ENCODE results near the gene C19orf85. TPM values are rescaled to one million over a fixed set of nuclear protein-coding genes. Genes with fewer than 3 reads are reported as not detected.
A peak's percentile ranks its signal among the peaks of the same experiment; 100 is the strongest.

C19orf85 gene
- total RNA-seq, 1 donor from 2014 or later: not detected

DNA sequence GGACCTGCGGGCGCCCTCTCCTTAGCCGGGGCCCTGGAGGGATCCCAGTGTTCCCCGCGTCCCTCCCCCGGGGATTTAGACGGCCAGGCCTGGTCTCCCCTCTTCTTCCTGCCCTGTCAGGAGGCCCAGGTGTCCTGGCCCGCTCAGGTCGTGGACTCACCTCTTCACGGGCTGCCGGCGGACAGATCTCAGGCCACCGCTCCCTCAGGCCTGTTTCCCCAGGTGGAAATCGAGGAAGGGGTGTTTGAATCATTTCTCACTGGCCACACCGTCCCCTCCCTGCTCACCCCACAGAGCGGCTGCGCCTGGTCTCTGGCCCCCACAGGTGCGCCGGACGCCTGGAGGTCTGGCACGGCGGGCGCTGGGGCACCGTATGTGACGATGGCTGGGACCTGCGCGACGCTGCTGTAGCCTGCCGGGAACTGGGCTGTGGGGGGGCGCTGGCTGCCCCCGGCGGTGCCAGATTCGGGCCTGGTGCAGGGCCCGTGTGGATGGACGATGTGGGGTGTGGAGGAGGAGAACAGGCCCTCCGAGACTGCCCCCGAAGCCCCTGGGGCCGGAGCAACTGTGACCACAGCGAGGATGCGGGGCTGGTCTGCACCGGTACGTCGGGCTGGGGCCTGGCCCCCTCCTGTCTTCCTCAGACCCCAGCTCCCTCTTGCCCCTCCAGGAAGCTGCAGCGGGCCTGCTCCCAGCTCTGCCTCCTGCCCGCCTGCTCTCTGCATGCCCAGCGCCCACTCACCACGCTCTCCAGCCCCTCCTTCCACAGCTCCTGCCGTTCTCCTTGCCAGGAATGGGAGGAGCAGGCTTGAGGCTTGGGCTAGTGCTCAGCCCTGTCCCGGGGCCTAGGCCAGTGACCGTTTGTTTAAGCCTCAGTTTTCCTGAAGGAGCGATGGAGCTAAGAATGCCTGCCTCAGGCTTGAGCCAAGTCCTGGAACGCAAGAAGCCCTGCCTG is 26.2 kb upstream of the C19orf85 start:
- no peaks in the 10 kb centered on the region for H3K36me3 ChIP-seq
- H3K4me3 ChIP-seq: no peak overlapping the region
- Mint-ChIP-seq H3K27ac (peak overlapping the region; percentile 89), H3K27me3 (ENCODE audit: insufficient read depth, low read depth) (peaks cover 7% of the 10 kb centered on the region), H3K36me3 (no peaks in the 10 kb centered on the region), H3K4me1 (peaks cover 34% of the 10 kb centered on the region), H3K9me3 (no peaks in the 10 kb centered on the region), H3K4me3 (no peak overlapping the region)
- no peak overlapping the region for H3K27ac ChIP-seq
- H2AFZ ChIP-seq (replicated peaks): no peak overlapping the region
- peaks cover 31% of the 10 kb centered on the region for H3K4me1 ChIP-seq
- peaks cover 11% of the 10 kb centered on the region for H3F3A ChIP-seq (ENCODE audit: low read depth)
- no peak overlapping the region for H3K4me2 ChIP-seq
- H4K20me1 ChIP-seq (ENCODE audit: low read depth): peaks cover 22% of the 10 kb centered on the region
- no peak overlapping the region for H3K9ac ChIP-seq
- no peak for DNase-seq (ENCODE audit: low spot score)
- TF ChIP-seq, protein P1, sequence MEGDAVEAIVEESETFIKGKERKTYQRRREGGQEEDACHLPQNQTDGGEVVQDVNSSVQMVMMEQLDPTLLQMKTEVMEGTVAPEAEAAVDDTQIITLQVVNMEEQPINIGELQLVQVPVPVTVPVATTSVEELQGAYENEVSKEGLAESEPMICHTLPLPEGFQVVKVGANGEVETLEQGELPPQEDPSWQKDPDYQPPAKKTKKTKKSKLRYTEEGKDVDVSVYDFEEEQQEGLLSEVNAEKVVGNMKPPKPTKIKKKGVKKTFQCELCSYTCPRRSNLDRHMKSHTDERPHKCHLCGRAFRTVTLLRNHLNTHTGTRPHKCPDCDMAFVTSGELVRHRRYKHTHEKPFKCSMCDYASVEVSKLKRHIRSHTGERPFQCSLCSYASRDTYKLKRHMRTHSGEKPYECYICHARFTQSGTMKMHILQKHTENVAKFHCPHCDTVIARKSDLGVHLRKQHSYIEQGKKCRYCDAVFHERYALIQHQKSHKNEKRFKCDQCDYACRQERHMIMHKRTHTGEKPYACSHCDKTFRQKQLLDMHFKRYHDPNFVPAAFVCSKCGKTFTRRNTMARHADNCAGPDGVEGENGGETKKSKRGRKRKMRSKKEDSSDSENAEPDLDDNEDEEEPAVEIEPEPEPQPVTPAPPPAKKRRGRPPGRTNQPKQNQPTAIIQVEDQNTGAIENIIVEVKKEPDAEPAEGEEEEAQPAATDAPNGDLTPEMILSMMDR (IDR thresholded peaks at IDR 0.05): no peak
- TF ChIP-seq EZH2 (IDR thresholded peaks at IDR 0.05) (no peak), EZH2phosphoT487 (IDR thresholded peaks at IDR 0.05) (no peak)
- no peaks in the 10 kb centered on the region for H3K27me3 ChIP-seq
- peaks cover 7% of the 10 kb centered on the region for H3K79me2 ChIP-seq (ENCODE audit: low read depth)
- H3K9me3 ChIP-seq (ENCODE audit: low read depth): no peaks in the 10 kb centered on the region

- Histone ChIP-seq H3F3A (ENCODE audit: low read depth) (peaks cover 11% of the 10 kb centered on the region), H3K4me3 (no peak overlapping the region), H3K9ac (no peak overlapping the region), H3K27ac (no peak overlapping the region), H3K4me2 (peak overlapping the region; percentile 73), H3K27me3 (no peaks in the 10 kb centered on the region), H2AFZ (replicated peaks) (no peak overlapping the region), H4K20me1 (ENCODE audit: low read depth) (peaks cover 25% of the 10 kb centered on the region), H3K36me3 (no peaks in the 10 kb centered on the region), H3K9me3 (ENCODE audit: low read depth) (no peaks in the 10 kb centered on the region), H3K4me1 (peaks cover 34% of the 10 kb centered on the region), H3K79me2 (ENCODE audit: low read depth) (peaks cover 14% of the 10 kb centered on the region)
- Mint-ChIP-seq H3K4me1 (peaks cover 31% of the 10 kb centered on the region), H3K36me3 (no peaks in the 10 kb centered on the region), H3K4me3 (no peak overlapping the region), H3K9me3 (no peaks in the 10 kb centered on the region), H3K27me3 (ENCODE audit: insufficient read depth, low read depth) (peaks cover 7% of the 10 kb centered on the region), H3K27ac (no peak overlapping the region)
- TF ChIP-seq EZH2 (IDR thresholded peaks at IDR 0.05): no peak
- no peak for TF ChIP-seq EZH2phosphoT487 (IDR thresholded peaks at IDR 0.05)
- TF ChIP-seq, protein P1 (IDR thresholded peaks at IDR 0.05): no peak
- no peak for DNase-seq (ENCODE audit: low spot score)
Measured at GRCh38 chr19:55489711-55490477, 25.3 kb upstream of the C19orf85 start.

GRCh38 chr19:55488986-55489710 is 24.6 kb upstream of the C19orf85 start:
- H3K27me3 ChIP-seq: no peaks in the 10 kb centered on the region
- Mint-ChIP-seq H3K27me3 (ENCODE audit: insufficient read depth, low read depth) (peaks cover 4% of the 10 kb centered on the region), H3K36me3 (no peaks in the 10 kb centered on the region), H3K27ac (no peak overlapping the region), H3K9me3 (no peaks in the 10 kb centered on the region), H3K4me1 (peaks cover 25% of the 10 kb centered on the region), H3K4me3 (no peak overlapping the region)
- no peak overlapping the region for H2AFZ ChIP-seq (replicated peaks)
- no peak for DNase-seq (ENCODE audit: low spot score)
- H3K9ac ChIP-seq: no peak overlapping the region
- H3K9me3 ChIP-seq (ENCODE audit: low read depth): no peaks in the 10 kb centered on the region
- H3K79me2 ChIP-seq (ENCODE audit: low read depth): peaks cover 14% of the 10 kb centered on the region
- H3K27ac ChIP-seq: no peak overlapping the region
- H3F3A ChIP-seq (ENCODE audit: low read depth): peaks cover 18% of the 10 kb centered on the region
- peaks cover 25% of the 10 kb centered on the region for H4K20me1 ChIP-seq (ENCODE audit: low read depth)
- H3K36me3 ChIP-seq: no peaks in the 10 kb centered on the region
- no peak for TF ChIP-seq EZH2 (IDR thresholded peaks at IDR 0.05)
- no peak for TF ChIP-seq EZH2phosphoT487 (IDR thresholded peaks at IDR 0.05)
- TF ChIP-seq, protein P1 (IDR thresholded peaks at IDR 0.05): no peak
- no peak overlapping the region for H3K4me3 ChIP-seq
- H3K4me1 ChIP-seq: peaks cover 38% of the 10 kb centered on the region
- peak overlapping the region; percentile 73 for H3K4me2 ChIP-seq
